HG03103 (cell line): ENCODE data around the gene ATXN7.

Experiments
- ATAC-seq: cut with Tn5 transposase; IDR thresholded peaks from one replicate; pipeline ENCODE4 v1.9.1; 2021; ENCODE audit warnings: low read depth; ENCODE audit not compliant: unreplicated experiment

Gene ATXN7

DNA sequence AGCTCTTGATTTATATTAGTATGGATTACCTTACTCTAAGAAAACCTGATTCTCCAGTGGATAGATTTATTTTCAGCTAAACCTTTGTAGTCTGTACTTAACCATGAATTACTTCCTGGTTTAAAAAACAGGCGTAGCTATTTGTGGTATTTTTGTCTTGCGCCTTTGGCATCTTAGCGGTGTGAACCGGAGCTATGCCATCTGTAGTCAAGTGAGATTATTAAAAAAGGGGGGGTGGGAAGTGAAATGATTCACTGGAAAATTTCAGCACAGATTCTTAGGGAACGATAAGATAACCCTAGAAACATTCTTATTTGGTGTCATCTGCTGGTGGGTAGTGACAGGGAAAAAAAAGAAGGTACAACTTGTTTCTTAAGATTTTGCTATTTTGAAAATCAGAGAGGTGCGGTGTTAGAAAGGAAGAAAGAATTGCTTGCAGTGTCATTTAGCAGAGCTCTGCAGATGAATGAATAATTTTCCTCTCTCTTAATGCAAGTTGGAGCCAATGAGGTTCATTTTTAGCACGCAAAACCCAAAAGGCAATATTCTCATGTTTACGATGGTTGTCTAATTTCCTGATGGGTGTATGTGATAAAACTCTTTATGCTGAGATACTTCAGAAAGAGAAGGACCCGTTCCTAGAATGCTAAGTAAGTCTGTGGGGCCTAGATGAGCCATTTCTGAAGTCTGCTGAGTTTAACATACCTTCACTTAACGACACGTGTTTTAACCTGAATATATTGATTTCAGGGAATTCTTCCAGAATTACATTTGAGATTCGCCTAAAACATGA is 115.6 kb downstream of the ATXN7 start:
- no peak for ATAC-seq

GRCh38 chr3:63980019-63980418 is 116.4 kb downstream of the ATXN7 start:
- ATAC-seq, result no peak

GRCh38 chr3:63980830-63981498 is 117.3 kb downstream of the ATXN7 start:
- ATAC-seq, result no peak

DNA sequence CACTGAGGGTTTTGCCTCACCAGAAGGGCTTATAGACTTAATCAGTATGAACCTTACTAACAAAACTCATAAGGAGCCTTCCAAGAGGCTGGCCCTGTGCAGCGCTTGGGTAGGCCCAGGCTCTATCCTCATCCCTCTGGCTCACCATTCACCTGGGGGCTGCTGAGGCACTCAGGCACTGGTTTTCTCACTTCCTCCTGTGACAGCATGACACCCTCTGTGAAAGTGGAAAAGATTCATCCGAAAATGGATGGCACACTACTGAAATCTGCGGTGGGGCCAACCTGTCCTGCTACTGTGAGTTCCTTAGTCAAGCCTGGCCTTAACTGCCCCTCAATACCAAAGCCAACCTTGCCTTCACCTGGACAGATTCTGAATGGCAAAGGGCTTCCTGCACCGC is 118.3 kb downstream of the ATXN7 start:
- ATAC-seq, result no peak

DNA sequence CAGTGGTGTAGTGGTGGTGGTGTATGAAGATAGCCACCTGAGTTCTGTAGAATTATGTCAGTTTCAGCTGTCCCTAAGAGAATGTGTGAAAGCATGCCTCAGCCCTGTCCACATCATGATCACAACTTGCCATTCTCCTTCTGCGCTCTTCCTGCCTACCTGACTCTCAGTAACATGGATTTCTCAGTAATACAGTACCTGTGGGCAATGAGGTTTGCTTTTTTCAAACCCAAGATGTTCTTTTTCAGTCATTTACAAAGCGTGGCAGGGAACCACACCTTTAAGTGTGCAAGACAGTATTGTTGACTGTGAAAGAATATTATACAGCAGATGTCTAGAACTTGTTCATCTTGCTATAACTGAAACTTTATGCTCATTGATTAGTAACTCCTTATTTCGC is 120.7 kb downstream of the ATXN7 start:
- ATAC-seq, result no peak

DNA sequence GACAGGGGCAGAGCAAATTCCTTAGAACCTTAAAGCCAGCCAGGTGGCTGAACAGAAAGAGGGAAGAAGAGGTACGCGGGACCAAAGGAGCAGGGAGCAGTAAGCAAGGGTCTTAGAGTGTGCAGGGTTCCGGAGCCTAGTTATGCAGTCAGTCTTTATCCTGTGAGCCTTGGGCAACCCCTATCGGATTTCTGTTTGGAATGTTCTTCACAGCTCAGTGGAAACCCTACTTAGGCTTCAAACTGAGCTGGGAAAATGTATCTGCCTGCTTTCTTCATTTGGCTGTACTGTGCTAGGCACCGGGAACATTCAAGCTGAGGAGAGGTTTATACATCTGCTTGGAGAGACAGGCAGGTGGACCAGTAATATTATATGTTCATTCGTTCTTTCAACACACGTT is 122.5 kb downstream of the ATXN7 start:
- no peak for ATAC-seq

DNA sequence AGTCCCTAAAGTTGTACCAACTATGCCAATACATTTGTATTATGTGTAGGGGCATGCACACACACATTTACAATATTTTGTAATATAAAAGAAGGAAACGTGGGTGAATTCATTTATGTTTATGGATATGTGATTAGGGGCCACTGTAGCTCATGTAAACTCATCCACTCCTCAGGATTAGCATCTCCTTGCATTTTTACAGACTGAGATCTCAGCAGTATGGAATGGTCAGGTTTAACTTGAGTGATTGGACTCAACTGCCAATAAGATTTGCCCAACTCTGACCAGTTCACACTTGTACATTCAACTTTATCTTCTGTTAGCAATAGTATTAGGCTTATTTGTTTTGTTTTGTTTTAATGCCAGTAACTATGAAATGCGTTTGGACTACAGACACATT is 123.2 kb downstream of the ATXN7 start:
- ATAC-seq, result no peak

- ATAC-seq, result no peak
Observed at GRCh38 chr3:63988943-63989342, 125.3 kb downstream of the ATXN7 start.

DNA sequence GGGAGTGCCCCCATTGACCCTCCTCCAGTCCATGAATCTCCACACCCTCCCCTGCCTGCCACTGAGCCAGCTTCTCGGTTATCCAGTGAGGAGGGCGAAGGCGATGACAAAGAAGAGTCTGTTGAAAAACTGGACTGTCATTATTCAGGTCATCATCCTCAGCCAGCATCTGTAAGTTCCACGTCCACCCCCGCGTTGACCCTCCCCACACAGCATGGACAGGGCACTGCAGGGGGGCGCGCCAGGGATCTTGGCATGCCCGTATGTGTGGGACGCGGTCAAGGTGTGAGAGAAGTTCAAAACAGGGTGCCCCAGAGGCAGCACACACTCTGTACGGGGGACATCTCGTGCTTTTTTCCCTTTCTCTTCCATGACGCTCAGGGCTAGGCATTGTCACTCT is 126.5 kb downstream of the ATXN7 start:
- ATAC-seq, result no peak

- no peak for ATAC-seq
Observed at GRCh38 chr3:63990733-63991132, 127.1 kb downstream of the ATXN7 start.

DNA sequence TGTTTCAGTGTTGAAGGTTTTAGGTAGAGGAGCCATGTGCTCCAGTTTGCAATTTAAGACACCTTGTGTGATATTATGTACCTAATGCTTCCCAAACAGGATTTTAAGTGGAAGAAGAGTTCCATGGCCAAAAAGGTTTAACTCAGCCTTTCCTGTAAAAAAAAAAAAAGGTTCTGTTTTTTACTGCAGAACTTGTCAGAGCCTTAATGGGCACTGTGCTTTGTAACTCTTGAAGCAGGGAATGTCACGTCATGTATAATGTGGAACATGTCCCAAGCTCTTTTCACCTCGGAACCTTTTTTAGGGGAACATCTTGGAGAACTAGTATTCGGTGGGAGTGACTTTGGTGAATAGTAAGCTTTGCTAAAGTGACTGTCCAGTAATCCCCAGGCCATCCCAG is 128.0 kb downstream of the ATXN7 start:
- ATAC-seq, result no peak

DNA sequence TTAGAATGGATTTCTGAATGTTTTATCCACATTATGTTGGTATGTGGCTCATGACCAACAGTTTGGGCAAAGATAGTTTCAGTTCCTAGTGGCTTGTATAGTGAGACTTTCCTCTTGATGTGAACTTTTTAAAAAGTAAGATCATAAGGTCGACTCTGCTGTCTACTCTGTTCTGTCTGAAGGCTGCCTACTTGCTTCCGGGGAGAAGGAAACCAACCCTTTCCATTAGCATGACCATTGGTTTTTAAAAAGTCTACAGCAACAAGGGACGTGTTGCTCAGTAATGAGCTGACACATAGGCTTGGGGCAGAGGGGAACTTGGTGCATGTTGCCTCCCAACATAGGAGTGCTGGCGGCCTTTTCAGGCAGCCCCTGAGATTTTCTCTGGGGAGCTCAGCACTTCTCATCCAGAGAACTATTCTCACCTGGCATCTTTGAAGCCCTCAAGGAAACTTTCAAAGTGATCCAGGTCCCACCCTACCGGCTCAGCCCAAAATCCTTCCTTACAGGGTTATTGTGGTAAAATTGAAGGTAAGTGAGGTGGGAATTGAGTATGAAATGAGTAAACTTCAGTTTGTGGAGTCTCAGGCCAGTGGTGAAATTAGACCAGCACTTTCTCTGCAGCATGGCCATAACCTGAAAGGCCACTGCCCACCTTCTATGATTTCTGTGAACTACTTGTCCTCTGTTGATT is 129.0 kb downstream of the ATXN7 start:
- ATAC-seq, result no peak

DNA sequence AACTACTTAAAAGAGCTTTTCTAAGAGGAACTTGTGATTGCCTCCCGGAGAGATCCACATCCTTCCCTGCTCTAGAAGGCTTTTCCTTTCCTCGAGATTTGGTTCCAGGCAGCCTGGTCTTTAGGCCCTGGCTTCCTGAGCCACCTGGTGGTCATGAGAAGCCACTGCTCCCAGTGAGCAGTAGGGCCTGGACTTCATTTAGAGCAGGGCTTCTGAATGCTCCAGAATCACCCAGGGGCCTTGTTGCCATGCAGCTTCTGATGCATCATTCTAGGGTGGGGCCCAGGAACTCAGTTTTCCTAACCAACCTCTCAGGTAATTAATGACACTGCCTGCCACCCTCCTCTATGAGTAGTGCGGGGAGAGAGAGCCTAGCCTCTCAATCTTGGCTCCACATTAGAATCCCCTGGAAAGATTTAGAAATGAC is 130.0 kb downstream of the ATXN7 start:
- ATAC-seq, result peak; percentile 81

DNA sequence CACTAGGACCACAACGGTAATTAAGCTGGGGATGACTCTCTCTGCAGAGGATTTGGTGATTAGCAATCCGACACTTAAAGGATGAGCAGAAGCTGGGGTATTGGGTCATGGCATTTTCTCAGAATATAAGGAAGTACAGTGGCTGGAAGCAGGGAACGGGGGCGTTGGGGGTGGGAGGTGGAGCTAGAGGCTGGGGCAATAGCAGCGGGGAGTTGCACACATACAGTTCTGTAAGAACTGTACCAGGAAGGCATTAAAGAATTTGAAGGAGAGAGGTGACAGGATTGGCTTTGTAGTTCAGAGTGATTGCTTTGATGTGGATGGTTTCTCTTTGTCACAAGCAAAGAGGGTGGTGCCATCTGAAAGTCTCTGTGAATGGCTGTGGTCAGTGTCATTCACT is 131.4 kb downstream of the ATXN7 start:
- ATAC-seq, result no peak

- no peak for ATAC-seq
Observed at GRCh38 chr3:63998852-63999754, 135.4 kb downstream of the ATXN7 start.

DNA sequence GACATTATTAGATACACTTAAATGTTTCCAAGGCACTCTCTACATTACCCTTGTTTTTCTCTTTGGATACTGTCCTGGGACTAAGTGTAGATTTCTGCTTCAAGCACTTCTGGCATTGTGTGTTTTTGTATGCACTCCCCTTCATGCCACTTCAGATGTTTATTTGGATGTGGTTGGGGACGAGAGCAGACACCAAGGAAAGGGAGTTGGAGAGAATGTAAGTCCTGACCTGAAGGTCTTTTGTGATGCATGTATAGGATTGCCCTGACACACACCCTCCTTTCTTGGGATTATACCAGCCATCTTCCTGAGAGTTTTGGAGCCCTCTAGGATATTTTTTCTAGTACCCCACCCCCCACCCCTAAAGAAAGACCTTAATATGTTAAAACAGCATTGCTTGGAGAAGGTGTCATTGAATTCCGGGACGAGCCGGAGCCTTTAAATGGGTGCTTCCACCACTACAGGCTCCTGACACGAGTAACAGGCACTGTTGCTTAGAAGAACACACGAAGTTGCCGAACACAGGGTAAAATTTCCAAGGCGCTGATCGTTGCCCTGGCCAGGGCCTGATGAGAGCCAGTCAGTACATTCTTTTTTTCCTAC is 136.9 kb downstream of the ATXN7 start:
- no peak for ATAC-seq

GRCh38 chr3:64002233-64002632 is 138.6 kb downstream of the ATXN7 start:
- no peak for ATAC-seq

DNA sequence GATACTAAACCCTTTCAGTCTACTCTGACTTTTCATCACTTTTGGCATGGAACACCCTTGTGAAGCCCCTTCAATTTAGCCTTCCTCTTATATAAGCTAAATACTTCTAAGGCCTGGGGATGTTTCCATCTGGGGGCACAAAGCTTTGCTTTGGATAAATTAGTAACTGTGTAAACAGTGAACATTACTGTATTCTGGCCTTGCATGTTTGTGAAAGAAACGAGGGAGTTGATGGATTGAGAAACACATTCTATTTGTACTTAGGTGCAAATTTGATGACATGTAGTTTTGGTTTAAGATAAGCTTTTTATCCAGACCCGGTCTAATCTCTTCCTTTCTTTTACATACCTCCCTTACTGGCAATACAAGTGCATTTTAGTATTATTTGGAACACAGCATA is 139.9 kb downstream of the ATXN7 start:
- no peak for ATAC-seq

DNA sequence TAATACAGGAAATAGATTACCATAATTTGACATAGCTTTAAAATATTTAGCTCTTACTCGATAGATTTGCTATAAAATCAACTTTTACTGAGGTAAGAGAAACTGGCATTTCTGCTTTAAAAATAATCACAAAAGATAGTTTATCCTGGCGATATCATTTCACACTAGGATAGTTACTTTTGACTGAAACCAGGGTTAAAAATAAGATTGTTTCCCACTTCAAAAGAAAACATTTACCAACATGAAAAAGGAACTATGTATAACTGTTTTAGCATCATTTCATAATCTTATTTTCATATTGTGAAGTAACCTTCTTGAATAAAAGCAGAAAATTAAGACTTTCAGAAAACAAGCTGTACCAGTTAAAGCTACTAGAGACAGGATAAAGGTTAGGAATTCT is 144.3 kb downstream of the ATXN7 start:
- no peak for ATAC-seq
